MM.1S (cell line): ENCODE results near the gene SEMA4D.

Source experiments
- DNase-seq: peaks from one replicate; pipeline ENCODE4 v3.0.0-alpha.2; 2015
- H2AFZ ChIP-seq: fragments of 300-600 bp; sonication (generic); 2 replicates; pipeline ENCODE4 v1.6.0; 2016; ENCODE audit warnings: antibody characterized with exemption, low read length
- H3F3A ChIP-seq: fragments of 300-600 bp; sonication (generic); 2 replicates; pipeline ENCODE4 v1.6.1; 2016; ENCODE audit warnings: mild to moderate bottlenecking, antibody characterized with exemption, low read length, moderate library complexity, mixed read lengths; ENCODE audit not compliant: insufficient read depth
- H3K27ac ChIP-seq: fragments of 300-600 bp; sonication (generic); 2 replicates; pipeline ENCODE4 v1.5.1; 2016; ENCODE audit warnings: mild to moderate bottlenecking, low read length
- H3K27me3 ChIP-seq: fragments of 300-600 bp; sonication (generic); replicated peaks from 2 replicates; pipeline ENCODE4 v1.6.0; 2016; ENCODE audit warnings: low read length; ENCODE audit not compliant: insufficient read depth
- H3K36me3 ChIP-seq: fragments of 300-600 bp; sonication (generic); replicated peaks from 2 replicates; pipeline ENCODE4 v1.6.1; 2016; ENCODE audit warnings: mild to moderate bottlenecking, low read length, mixed read lengths; ENCODE audit not compliant: insufficient read depth
- H3K4me1 ChIP-seq: fragments of 300-600 bp; sonication (generic); 2 replicates; pipeline ENCODE4 v1.6.1; 2016; ENCODE audit warnings: low read length, mixed read lengths
- H3K4me2 ChIP-seq: fragments of 300-600 bp; sonication (generic); 2 replicates; pipeline ENCODE4 v1.6.0; 2016; ENCODE audit warnings: low read depth, low read length
- H3K4me3 ChIP-seq: fragments of 300-600 bp; sonication (generic); 2 replicates; pipeline ENCODE4 v1.5.1; 2016; ENCODE audit warnings: low read length, mixed read lengths
- H3K79me2 ChIP-seq: fragments of 300-600 bp; sonication (generic); 2 replicates; pipeline ENCODE4 v1.6.1; 2016; ENCODE audit warnings: mixed run types, low read length, mixed read lengths
- H3K9ac ChIP-seq: fragments of 300-600 bp; sonication (generic); 2 replicates; pipeline ENCODE4 v1.6.1; 2016; ENCODE audit warnings: low read length, mixed read lengths
- H3K9me2 ChIP-seq: fragments of 300-600 bp; sonication (generic); replicated peaks from 2 replicates; pipeline ENCODE4 v1.6.1; 2016; ENCODE audit warnings: mild to moderate bottlenecking, low read length, mixed read lengths; ENCODE audit not compliant: insufficient read depth
- H3K9me3 ChIP-seq: fragments of 300-600 bp; sonication (generic); replicated peaks from 2 replicates; pipeline ENCODE4 v1.6.1; 2016; ENCODE audit warnings: mild to moderate bottlenecking, low read length, mixed read lengths; ENCODE audit not compliant: insufficient read depth
- H4K20me1 ChIP-seq: fragments of 300-600 bp; sonication (generic); 2 replicates; pipeline ENCODE4 v1.6.1; 2016; ENCODE audit warnings: mild to moderate bottlenecking, low read length, moderate library complexity, mixed read lengths; ENCODE audit not compliant: insufficient read depth
- CTCF ChIP-seq: fragments of 300-600 bp; sonication (generic); IDR thresholded peaks from 2 replicates; pipeline ENCODE4 v1.5.1; 2016; ENCODE audit warnings: antibody characterized with exemption, low read length, mixed read lengths
- EZH2 ChIP-seq: fragments of 300-600 bp; sonication (generic); optimal IDR thresholded peaks from 2 replicates; pipeline ENCODE3; 2017; ENCODE audit warnings: low read depth, mild to moderate bottlenecking, antibody characterized with exemption, low read length, mixed read lengths
- EZH2phosphoT487 ChIP-seq: fragments of 300-600 bp; sonication (generic); IDR thresholded peaks from 2 replicates; pipeline ENCODE4 v1.6.1; 2018; ENCODE audit warnings: antibody characterized with exemption, low read length

The SEMA4D gene

GRCh38 chr9:89471390-89471789 is 26.5 kb downstream of the SEMA4D start:
- Histone ChIP-seq H4K20me1 (peaks cover 44% of the 10 kb centered on the region), H3K27me3 (no peaks in the 10 kb centered on the region), H3K4me2 (no peak overlapping the region), H3K36me3 (no peaks in the 10 kb centered on the region; the same call in 1 of the 2 replicates), H2AFZ (no peak overlapping the region), H3K79me2 (peaks cover 100% of the 10 kb centered on the region), H3K9me3 (no peaks in the 10 kb centered on the region), H3K4me3 (no peak overlapping the region), H3K4me1 (peaks cover 8% of the 10 kb centered on the region; the same call in 1 of the 2 replicates), H3K9me2 (no peaks in the 10 kb centered on the region), H3K9ac (no peak overlapping the region), H3F3A (no peaks in the 10 kb centered on the region), H3K27ac (no peak overlapping the region)
- no peak for TF ChIP-seq EZH2
- TF ChIP-seq EZH2phosphoT487 = no peak
- no peak for TF ChIP-seq CTCF
- no peak for DNase-seq

GRCh38 chr9:89470224-89470839 is 27.6 kb downstream of the SEMA4D start:
- DNase-seq = no peak
- Histone ChIP-seq H3K4me3 (no peak overlapping the region), H3K27ac (no peak overlapping the region), H3K9ac (no peak overlapping the region), H3K4me1 (peaks cover 13% of the 10 kb centered on the region; the same call in 1 of the 2 replicates), H3K4me2 (no peak overlapping the region), H3F3A (no peaks in the 10 kb centered on the region), H3K9me3 (no peaks in the 10 kb centered on the region), H3K36me3 (no peaks in the 10 kb centered on the region; the same call in 1 of the 2 replicates), H4K20me1 (peaks cover 43% of the 10 kb centered on the region), H3K27me3 (no peaks in the 10 kb centered on the region), H3K9me2 (no peaks in the 10 kb centered on the region), H3K79me2 (peaks cover 100% of the 10 kb centered on the region), H2AFZ (no peak overlapping the region)
- TF ChIP-seq CTCF (no peak), EZH2 (no peak), EZH2phosphoT487 (no peak)

- Histone ChIP-seq H3K4me3 (no peak overlapping the region), H4K20me1 (peaks cover 54% of the 10 kb centered on the region), H3F3A (no peaks in the 10 kb centered on the region), H2AFZ (no peak overlapping the region), H3K9ac (no peak overlapping the region), H3K27me3 (no peaks in the 10 kb centered on the region), H3K4me2 (no peak overlapping the region), H3K9me3 (no peaks in the 10 kb centered on the region), H3K27ac (no peak overlapping the region), H3K36me3 (no peaks in the 10 kb centered on the region; the same call in 1 of the 2 replicates), H3K79me2 (peaks cover 100% of the 10 kb centered on the region), H3K9me2 (no peaks in the 10 kb centered on the region), H3K4me1 (peaks cover 26% of the 10 kb centered on the region)
- DNase-seq = no peak
- TF ChIP-seq CTCF (no peak), EZH2phosphoT487 (no peak), EZH2 (no peak)
Measured at GRCh38 chr9:89469003-89469402, 28.9 kb downstream of the SEMA4D start.
